ENCODE results near the gene CDKN2AIPNL. TPM values are rescaled to one million over a fixed set of nuclear protein-coding genes. Genes with fewer than 3 reads are reported as not detected.

Gene CDKN2AIPNL
- total RNA-seq, 1 experiment from 2014 or later, result 63.0 TPM

GRCh38 chr5:134445856-134446818 lies 34.5 kb upstream of the CDKN2AIPNL start:
- Histone ChIP-seq H3K9me3 (ENCODE audit: control insufficient read depth in 1 of 2, insufficient read depth in 1 of 2, low read depth in 1 of 2, low read length in 2 of 2) (no peaks in the 10 kb centered on the region), H4K20me1 (ENCODE audit: insufficient read depth) (no peaks in the 10 kb centered on the region), H3K36me3 (ENCODE audit: control insufficient read depth in 1 of 2, insufficient read depth in 2 of 2, low read length in 2 of 2) (no peaks in the 10 kb centered on the region), H3K9ac (ENCODE audit: low read length) (no peak overlapping the region), H3K27ac (ENCODE audit: low read depth, low read length) (no peak overlapping the region), H2AFZ (ENCODE audit: low read depth, low read length, poor library complexity, severe bottlenecking) (no peak overlapping the region), H3K4me3 (replicated peaks in 1 of 2; ENCODE audit: low read depth in 1 of 2, low read length in 2 of 2) (no peak overlapping the region), H3K9me2 (ENCODE audit: insufficient read depth) (no peaks in the 10 kb centered on the region), H3K27me3 (ENCODE audit: insufficient read depth, low read length) (no peaks in the 10 kb centered on the region), H3K4me1 (ENCODE audit: control insufficient read depth in 1 of 2, insufficient read depth in 2 of 2, low read length in 2 of 2) (no peaks in the 10 kb centered on the region), H3K79me2 (ENCODE audit: insufficient read depth, low read length) (no peaks in the 10 kb centered on the region), H3K4me2 (ENCODE audit: low read length) (no peak overlapping the region)
- intact Hi-C loops (cut with micrococcal nuclease), result no loop called here
- BruUV-seq (replicated peaks), result no TSS peak
- POLR2A ChIA-PET, result no interaction called here
- TF ChIP-seq CEBPB (IDR thresholded peaks at IDR 0.05; ENCODE audit: low read depth) (no peak), TCF7L2 (IDR thresholded peaks at IDR 0.05; ENCODE audit: borderline replicate concordance, extremely low read depth, insufficient read depth, insufficient read length) (no peak), EGR1 (IDR thresholded peaks at IDR 0.05; ENCODE audit: low read depth) (no peak), ZFX (IDR thresholded peaks at IDR 0.05) (no peak), SP1 (IDR thresholded peaks at IDR 0.05; ENCODE audit: low read depth) (no peak), YY1 (IDR thresholded peaks at IDR 0.05; ENCODE audit: extremely low read depth, insufficient replicate concordance, low read depth, low read length) (no peak), RAD21 (IDR thresholded peaks at IDR 0.05; ENCODE audit: low read depth) (no peak), ELF1 (IDR thresholded peaks at IDR 0.05; ENCODE audit: borderline replicate concordance, low read depth) (no peak), REST (IDR thresholded peaks at IDR 0.05; ENCODE audit: low read depth) (no peak), EZH2 (IDR thresholded peaks at IDR 0.05) (no peak)
- RAD21 ChIA-PET (ENCODE audit: low non-redundant PET in 1 of 2, low total read pairs in 2 of 2, uncharacterized antibody in 2 of 2, unreplicated experiment in 2 of 2), result no interaction called here
- DNase-seq (ENCODE audit: low read depth, low spot score) (no peak), ATAC-seq (no peak)
- CTCF ChIA-PET, result no interaction called here
